H1 (cell line): Measurements from ENCODE around the gene RAB22A. TPM values are rescaled to one million over a fixed set of nuclear protein-coding genes. Genes with fewer than 3 reads are reported as not detected.

Experiments used
- CTCF ChIA-PET: fragments of 300-600 bp; sonication (Branson Sonifier 250); formaldehyde crosslinking; loops from one replicate; lab custom pipeline; 2021; ENCODE audit not compliant: partially characterized antibody; lab: Charles Lee
- POLR2A ChIA-PET: fragments of 300-600 bp; sonication (Branson Sonifier 250); formaldehyde crosslinking; loops from one replicate; lab custom pipeline; 2021; ENCODE audit warnings: inconsistent platforms; ENCODE audit not compliant: partially characterized antibody; lab: Charles Lee
- DNase-seq, 2 experiments: peaks; one replicate each; pipeline versions ENCODE4 v3.0.0 to v3.0.0-alpha.2; 2010 to 2022; ENCODE audit warnings: low spot score in 2 of 2, low read depth in 1 of 2, mixed read lengths in 1 of 2
- FAIRE-seq: peaks from 2 replicates; lab custom pipeline; 2011; peaks lifted over from hg19 to GRCh38; lab: Jason Lieb, UNC
- H2AFZ ChIP-seq: 2 replicates; pipeline ENCODE4 v1.8.1; 2012; ENCODE audit warnings: low read length, inconsistent platforms
- H2AK5ac ChIP-seq: 2 replicates; pipeline ENCODE4 v1.6.1; 2013; ENCODE audit warnings: low read depth, low read length
- H2BK120ac ChIP-seq: replicated peaks from 2 replicates; pipeline ENCODE3; 2013; ENCODE audit warnings: low read depth, low read length, inconsistent platforms
- H2BK12ac ChIP-seq: 2 replicates; pipeline ENCODE4 v1.6.1; 2013; ENCODE audit warnings: low read depth, low read length
- H2BK15ac ChIP-seq: 2 replicates; pipeline ENCODE4 v1.6.1; 2013; ENCODE audit warnings: low read length
- H2BK20ac ChIP-seq: 2 replicates; pipeline ENCODE4 v1.6.1; 2013; ENCODE audit warnings: low read length
- H2BK5ac ChIP-seq: 2 replicates; pipeline ENCODE4 v1.6.1; 2013; ENCODE audit warnings: low read depth, low read length
- H3K14ac ChIP-seq: 2 replicates; pipeline ENCODE4 v1.6.1; 2013; ENCODE audit warnings: inconsistent platforms; ENCODE audit not compliant: insufficient read length
- H3K18ac ChIP-seq: 2 replicates; pipeline ENCODE4 v1.6.1; 2013; ENCODE audit warnings: low read length; ENCODE audit errors: extremely low read depth
- H3K23ac ChIP-seq: 2 replicates; pipeline ENCODE4 v1.6.1; 2013; ENCODE audit warnings: inconsistent platforms; ENCODE audit not compliant: insufficient read length
- H3K23me2 ChIP-seq: 2 replicates; pipeline ENCODE4 v1.6.1; 2013; ENCODE audit warnings: low read depth, low read length
- H3K27ac ChIP-seq: 2 replicates; pipeline ENCODE4 v1.6.1; 2011; ENCODE audit warnings: low read depth, low read length, inconsistent platforms
- H3K27me3 ChIP-seq, 4 experiments: replicated peaks in 1 of 4; 1 replicate in 1 of 4; 2 replicates in 3 of 4; pipeline versions ENCODE4 v1.6.1 to v1.8.1; 2011 to 2013; ENCODE audit warnings: low read length in 3 of 4, mild to moderate bottlenecking in 3 of 4, inconsistent platforms in 2 of 4, mixed read lengths in 2 of 4, moderate library complexity in 1 of 4; ENCODE audit not compliant: control insufficient read depth in 3 of 4, insufficient read depth in 3 of 4; ENCODE audit errors: extremely low read depth in 1 of 4
- H3K36me3 ChIP-seq, 4 experiments: 2 replicates each; pipeline versions ENCODE4 v1.6.1 to v1.8.1; 2011 to 2013; ENCODE audit warnings: mild to moderate bottlenecking in 4 of 4, low read length in 3 of 4, moderate library complexity in 2 of 4, control low read depth in 1 of 4, inconsistent platforms in 1 of 4; ENCODE audit not compliant: insufficient read depth in 4 of 4, control insufficient read depth in 2 of 4
- H3K4ac ChIP-seq: replicated peaks from 2 replicates; pipeline ENCODE3; 2013; ENCODE audit warnings: low read length, low read depth, mixed read lengths, inconsistent platforms; ENCODE audit not compliant: insufficient read length
- H3K4me1 ChIP-seq, 4 experiments: replicated peaks in 1 of 4; 1 replicate in 1 of 4; 2 replicates in 3 of 4; pipeline versions ENCODE4 v1.6.1 to v1.8.1; 2011 to 2013; ENCODE audit warnings: low read length in 3 of 4, inconsistent platforms in 2 of 4, mixed read lengths in 1 of 4; ENCODE audit not compliant: insufficient read depth in 4 of 4, control insufficient read depth in 3 of 4
- H3K4me2 ChIP-seq, 2 experiments: 2 replicates each; pipeline versions ENCODE4 v1.6.1 to v1.8.1; 2011 to 2013; ENCODE audit warnings: low read depth in 2 of 2, low read length in 2 of 2, control low read depth in 1 of 2, inconsistent platforms in 1 of 2, mild to moderate bottlenecking in 1 of 2; ENCODE audit not compliant: insufficient read depth in 1 of 2
- H3K4me3 ChIP-seq, 4 experiments: fragments of 200-600, 300-600 bp in 1 of 4; sonication (generic), shearing (Covaris generic), sonication (Bioruptor Twin) in 1 of 4; 2 replicates each; pipeline versions ENCODE4 v1.5.1 to v1.8.1; 2011 to 2016; ENCODE audit warnings: low read length in 4 of 4, low read depth in 3 of 4, control low read depth in 2 of 4, inconsistent platforms in 2 of 4, mild to moderate bottlenecking in 2 of 4, mixed read lengths in 1 of 4, moderate library complexity in 1 of 4; ENCODE audit not compliant: insufficient read depth in 2 of 4; ENCODE audit errors: extremely low read depth in 1 of 4
- H3K56ac ChIP-seq: replicated peaks from 2 replicates; pipeline ENCODE3; 2013; ENCODE audit warnings: low read depth, mild to moderate bottlenecking, mixed read lengths, low read length, inconsistent platforms; ENCODE audit not compliant: insufficient read length
- H3K79me1 ChIP-seq: 2 replicates; pipeline ENCODE4 v1.6.1; 2013; ENCODE audit warnings: low read depth, low read length, control low read depth
- H3K79me2 ChIP-seq, 2 experiments: 2 replicates each; pipeline versions ENCODE4 v1.6.1 to v1.8.1; 2012 to 2013; ENCODE audit warnings: low read length in 2 of 2, mild to moderate bottlenecking in 2 of 2, inconsistent platforms in 1 of 2; ENCODE audit not compliant: insufficient read depth in 2 of 2, control insufficient read depth in 1 of 2
- H3K9ac ChIP-seq, 4 experiments: replicated peaks in 1 of 4; 1 replicate in 1 of 4; 2 replicates in 3 of 4; pipeline versions ENCODE4 v1.6.1 to v1.8.1; 2011 to 2013; ENCODE audit warnings: low read depth in 3 of 4, low read length in 3 of 4, control low read depth in 2 of 4, mild to moderate bottlenecking in 2 of 4, moderate library complexity in 2 of 4, inconsistent platforms in 1 of 4; ENCODE audit errors: extremely low read depth in 1 of 4
- H3K9me3 ChIP-seq, 2 experiments: 2 replicates each; pipeline versions ENCODE4 v1.6.1 to v1.8.1; 2012 to 2013; ENCODE audit warnings: mild to moderate bottlenecking in 2 of 2, moderate library complexity in 2 of 2, control low read depth in 1 of 2, inconsistent platforms in 1 of 2, low read depth in 1 of 2, low read length in 1 of 2, mixed read lengths in 1 of 2; ENCODE audit not compliant: insufficient read depth in 2 of 2
- H4K20me1 ChIP-seq, 2 experiments: replicated peaks in 1 of 2; 2 replicates each; pipeline versions ENCODE3 to v1.8.1; 2011 to 2013; ENCODE audit warnings: inconsistent platforms in 2 of 2, low read length in 2 of 2, mild to moderate bottlenecking in 1 of 2; ENCODE audit not compliant: insufficient read depth in 2 of 2, control insufficient read depth in 1 of 2
- H4K5ac ChIP-seq: 2 replicates; pipeline ENCODE4 v1.6.1; 2013; ENCODE audit warnings: low read length, low read depth, mixed read lengths, inconsistent platforms; ENCODE audit not compliant: insufficient read length
- H4K8ac ChIP-seq: 2 replicates; pipeline ENCODE4 v1.8.0; 2013; ENCODE audit warnings: mild to moderate bottlenecking, moderate library complexity, low read length, inconsistent platforms; ENCODE audit not compliant: insufficient read depth; ENCODE audit errors: extremely low read depth
- H4K91ac ChIP-seq: replicated peaks from 2 replicates; pipeline ENCODE3; 2013; ENCODE audit warnings: low read length, mixed read lengths, inconsistent platforms; ENCODE audit not compliant: insufficient read length
- CBX8 ChIP-seq: fragments of 300-800, 300-1000 bp; sonication (generic); IDR thresholded peaks from 2 replicates; pipeline ENCODE4 v1.7.1; 2016; ENCODE audit warnings: low read depth, low read length, borderline replicate concordance
- CREB1 ChIP-seq: IDR thresholded peaks from 2 replicates; pipeline ENCODE4 v1.6.1; 2012; ENCODE audit warnings: inconsistent platforms
- EGR1 ChIP-seq: IDR thresholded peaks from 2 replicates; pipeline ENCODE4 v1.6.1; 2011; ENCODE audit warnings: low read depth, low read length, borderline replicate concordance
- EP300 ChIP-seq, 2 experiments: IDR thresholded peaks; 1 replicate in 1 of 2; 2 replicates in 1 of 2; pipeline ENCODE4 v1.6.1; 2011 to 2012; ENCODE audit warnings: low read depth in 2 of 2, low read length in 2 of 2, mild to moderate bottlenecking in 2 of 2, borderline replicate concordance in 1 of 2, inconsistent platforms in 1 of 2, moderate library complexity in 1 of 2
- EZH2 ChIP-seq: fragments of 200-600 bp; sonication (generic); IDR thresholded peaks from 2 replicates; pipeline ENCODE4 v1.7.1; 2012; ENCODE audit warnings: low read depth, mild to moderate bottlenecking, moderate library complexity, low read length, inconsistent platforms; ENCODE audit not compliant: severe bottlenecking
- GABPA ChIP-seq: IDR thresholded peaks from 2 replicates; pipeline ENCODE4 v1.6.1; 2011; ENCODE audit warnings: mild to moderate bottlenecking, low read length, moderate library complexity, borderline replicate concordance; ENCODE audit not compliant: insufficient read depth
- KDM4A ChIP-seq: IDR thresholded peaks from one replicate; pipeline ENCODE4 v1.7.1; 2012; ENCODE audit warnings: low read depth, mild to moderate bottlenecking, moderate library complexity, low read length, inconsistent platforms; ENCODE audit not compliant: severe bottlenecking
- KDM5A ChIP-seq: fragments of 200-600 bp; IDR thresholded peaks from 2 replicates; pipeline ENCODE4 v1.7.1; 2012; ENCODE audit warnings: mild to moderate bottlenecking, low read length, inconsistent platforms, mixed read lengths
- NANOG ChIP-seq: IDR thresholded peaks from 2 replicates; pipeline ENCODE4 v1.6.1; 2011; ENCODE audit warnings: low read length, low read depth, mild to moderate bottlenecking, inconsistent platforms; ENCODE audit not compliant: insufficient read depth, poor library complexity, severe bottlenecking
- RFX5 ChIP-seq: IDR thresholded peaks from 2 replicates; pipeline ENCODE4 v1.6.1; 2011; ENCODE audit warnings: low read depth, low read length, improper control_type of control experiment, borderline replicate concordance
- USF2 ChIP-seq: IDR thresholded peaks from 2 replicates; pipeline ENCODE4 v1.6.1; 2011; ENCODE audit warnings: low read length, improper control_type of control experiment
- WGBS, 2 experiments: shearing (Covaris generic) in 1 of 2; methylation state at CpG; one replicate each; pipeline versions ENCODE4 v1.1.6 to v1.1.7; 2013 to 2015; ENCODE audit warnings: low lambda C conversion rate in 2 of 2, mixed read lengths in 2 of 2, inconsistent platforms in 1 of 2, low coverage in 1 of 2, missing lambda C conversion rate in 1 of 2; ENCODE audit not compliant: insufficient replicate concordance in 2 of 2, insufficient coverage in 1 of 2, insufficient read length in 1 of 2; ENCODE audit errors: extremely low coverage in 1 of 2, missing lambda C conversion rate in 1 of 2; 5-methylcytosine and 5-hydroxymethylcytosine counted together
- polyA plus RNA-seq, 7 experiments: library from polyadenylated mRNA; depleted of rRNA in 3 of 7; stranded (reverse) in 5 of 7; unstranded in 2 of 7; fragments of >200 nt in 5 of 7; fragments of 200-250 nt in 2 of 7; gene quantifications; 1 replicate in 5 of 7; 2 replicates in 1 of 7; 4 replicates in 1 of 7; pipeline versions ENCODE4 v1.2.1 to v1.2.3, GENCODE V29; 2011 to 2013; ENCODE audit warnings: missing spikeins in 2 of 7, mixed read lengths in 2 of 7
- total RNA-seq: library from RNA; stranded (reverse); fragmentation: NEBNext Ultra II Directional; extraction: Animal tissue kit (Norgen Biotek cat#: 25700); gene quantifications from 2 replicates; pipeline ENCODE4 v1.2.1, GENCODE V29; 2021

RAB22A gene
- total and polyA plus RNA-seq, 2 of the 8 experiments (the other 6 are each of a cell fraction or from before 2014, with no cell fraction given) = 3.1 to 6.6 TPM

- no peak overlapping the region for H2BK12ac ChIP-seq
- H3K4me1 ChIP-seq = peaks cover 0 to 2% (median 0%) of the 10 kb centered on the region in 4 experiments; a peak in 2 of 7 replicates
- no peak overlapping the region for H2BK5ac ChIP-seq
- CTCF ChIA-PET = no interaction called here
- H4K91ac ChIP-seq = no peak overlapping the region
- TF ChIP-seq EZH2 (no peak), USF2 (no peak), KDM5A (no peak), EGR1 (no peak), EP300 (IDR thresholded peaks at IDR 0.05; ENCODE audit: borderline replicate concordance in 1 of 2, low read depth in 2 of 2, low read length in 2 of 2) (no peak), NANOG (no peak), KDM4A (no peak), GABPA (no peak), CREB1 (no peak), CBX8 (no peak), RFX5 (no peak)
- WGBS, 2 experiments = 92% methylated on average over 2 of the region's 2 CpGs; no CpG with 5 or more reads in 1 of the 2 experiments
- POLR2A ChIA-PET = no interaction called here
- H3K79me1 ChIP-seq = 0 out of 2 replicates have a peak, but pooled peaks cover 3% of the 10 kb centered on the region
- no peak overlapping the region for H4K8ac ChIP-seq
- no peak overlapping the region for H2BK20ac ChIP-seq
- no peaks in the 10 kb centered on the region for H4K20me1 ChIP-seq
- no peak overlapping the region for H3K4ac ChIP-seq
- no peak overlapping the region for H3K4me3 ChIP-seq
- H2AK5ac ChIP-seq = no peak overlapping the region
- FAIRE-seq (no peak), DNase-seq (no peak)
- H3K56ac ChIP-seq = no peak overlapping the region
- no peak overlapping the region for H3K18ac ChIP-seq
- H3K36me3 ChIP-seq = no peaks in the 10 kb centered on the region
- H3K9me3 ChIP-seq = no peaks in the 10 kb centered on the region
- no peak overlapping the region for H3K27ac ChIP-seq
- H2AFZ ChIP-seq = no peak overlapping the region
- H3K9ac ChIP-seq = no peak overlapping the region
- no peak overlapping the region for H3K23ac ChIP-seq
- H3K23me2 ChIP-seq = no peaks in the 10 kb centered on the region
- no peaks in the 10 kb centered on the region for H3K27me3 ChIP-seq
- no peak overlapping the region for H3K14ac ChIP-seq
- H2BK15ac ChIP-seq = no peak overlapping the region
- H2BK120ac ChIP-seq = no peak overlapping the region
- peaks cover 0 to 67% of the 10 kb centered on the region in 2 experiments; a peak in 2 of 4 replicates for H3K79me2 ChIP-seq
- H4K5ac ChIP-seq = no peak overlapping the region
- H3K4me2 ChIP-seq = no peak overlapping the region
These were observed 17.7 kb downstream of the RAB22A start for GRCh38 chr20:58327211-58327610.
